ENCODE results near the gene NGEF.

Gene NGEF

DNA sequence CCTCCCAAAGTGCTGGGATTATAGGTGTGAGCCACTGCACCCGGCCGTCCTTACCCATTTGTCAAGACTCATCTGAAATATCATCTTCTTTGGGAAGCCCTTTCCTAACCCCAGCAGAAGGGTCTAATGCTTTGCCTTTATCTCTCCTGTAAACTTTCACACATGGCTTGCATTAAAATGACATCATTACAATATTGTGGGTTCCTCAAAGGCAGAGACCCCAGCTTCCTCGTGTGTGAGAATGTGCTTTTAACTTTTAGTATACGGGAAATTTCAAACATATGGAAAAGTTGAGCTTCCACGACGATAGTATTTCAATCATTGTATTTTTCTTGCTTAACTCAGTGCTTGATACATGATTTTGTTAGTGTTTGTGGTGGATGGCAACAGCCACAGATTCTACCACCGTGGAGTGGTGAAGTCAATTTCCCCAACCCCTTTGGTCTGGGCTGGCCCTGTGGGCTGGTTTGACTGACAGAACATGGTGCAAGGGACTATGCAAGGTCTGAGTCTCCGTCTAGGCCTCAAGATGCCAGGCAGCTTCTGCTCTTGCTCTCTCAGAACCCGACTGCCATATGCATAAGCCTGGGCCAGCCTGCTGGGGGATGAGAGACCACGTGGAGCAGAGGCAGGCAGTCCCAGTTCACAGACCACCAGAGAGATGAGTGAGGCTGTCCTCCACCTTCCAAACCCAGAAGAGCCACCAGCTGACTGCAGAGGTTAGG is 39.9 kb downstream of the NGEF start:
- DNase-seq (ENCODE audit: low read depth in 1 of 2, low spot score in 1 of 2) = no peak

DNA sequence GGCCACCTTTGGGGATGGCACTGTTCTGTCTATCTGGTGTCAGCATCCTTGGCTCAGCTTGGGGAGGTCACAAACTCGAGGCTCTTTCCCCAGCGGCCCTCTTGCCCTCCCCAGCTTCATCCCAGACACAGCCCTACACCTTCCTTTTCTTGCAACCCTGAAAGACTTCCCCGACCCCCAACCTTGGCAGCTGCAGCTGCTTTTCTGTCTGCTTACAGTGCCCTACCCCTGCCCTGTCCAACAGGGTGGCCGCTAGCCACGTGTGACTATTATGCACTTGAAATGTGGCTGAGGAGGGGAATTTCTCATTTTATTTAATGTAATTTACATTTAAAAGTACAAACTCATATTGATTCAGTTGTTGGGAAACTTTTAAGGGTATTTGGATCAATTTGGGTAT is 41.3 kb downstream of the NGEF start:
- DNase-seq (ENCODE audit: low read depth in 1 of 2, low spot score in 1 of 2) = no peak

DNA sequence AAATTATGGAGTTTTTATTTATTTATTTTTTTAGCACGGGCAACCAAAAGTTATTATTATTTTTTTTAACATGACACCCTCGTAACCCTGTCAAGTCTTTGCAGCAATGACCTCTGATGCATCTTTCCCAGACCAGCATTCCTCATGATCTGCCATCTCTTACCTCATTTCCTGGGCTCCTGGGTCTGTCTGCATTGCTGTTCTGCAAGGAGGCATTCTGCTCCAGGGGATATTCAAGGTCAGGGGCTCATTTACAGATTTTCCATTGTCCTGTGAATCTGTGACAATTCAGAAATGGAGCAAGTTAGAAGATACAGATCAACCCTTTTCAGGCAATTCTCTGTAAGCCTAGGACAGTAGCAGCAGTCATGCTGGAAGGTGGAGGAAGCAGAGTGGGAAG is 43.0 kb downstream of the NGEF start:
- DNase-seq (ENCODE audit: low read depth in 1 of 2, low spot score in 1 of 2) = no peak

DNA sequence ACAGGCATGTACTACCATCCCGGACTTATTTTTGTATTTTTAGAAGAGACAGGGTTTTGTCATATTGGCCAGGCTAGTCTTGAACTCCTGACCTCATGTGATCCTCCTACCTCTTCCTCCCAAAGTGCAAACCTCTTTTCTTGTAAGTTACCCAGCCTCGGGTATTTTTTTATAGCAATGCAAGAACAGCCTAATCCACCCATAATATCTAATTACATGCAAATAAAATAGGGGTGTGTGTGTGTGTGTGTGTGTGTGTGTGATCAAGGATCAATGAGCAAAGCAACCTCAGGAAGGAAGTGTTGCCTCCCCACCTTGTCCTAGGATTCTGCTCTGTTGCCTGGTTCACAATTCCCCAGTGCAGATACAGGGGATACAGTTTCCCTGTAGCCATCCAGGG is 45.6 kb downstream of the NGEF start:
- no peak for DNase-seq (ENCODE audit: low read depth in 1 of 2, low spot score in 1 of 2)

DNA sequence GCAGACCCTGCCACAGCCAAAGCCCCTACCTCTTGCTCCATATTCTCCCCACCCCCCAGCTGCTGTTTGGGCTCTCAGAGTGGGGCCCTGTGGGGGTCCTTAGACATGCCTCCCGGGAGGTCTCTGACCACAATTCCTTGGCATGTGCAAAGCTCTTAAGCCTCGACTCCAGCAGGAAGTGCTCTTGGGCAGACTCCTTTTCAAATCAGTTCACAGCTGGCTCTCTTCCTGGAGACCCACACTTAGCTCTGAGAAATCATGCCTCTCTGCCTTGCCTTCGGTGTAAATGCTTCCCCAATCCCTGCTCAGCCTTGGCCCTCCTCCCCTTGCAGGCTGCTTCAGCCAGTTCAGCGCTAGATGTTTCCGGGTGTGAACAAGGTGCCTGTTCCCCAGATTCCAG is 46.9 kb downstream of the NGEF start:
- DNase-seq (ENCODE audit: low read depth in 1 of 2, low spot score in 1 of 2) = no peak

DNA sequence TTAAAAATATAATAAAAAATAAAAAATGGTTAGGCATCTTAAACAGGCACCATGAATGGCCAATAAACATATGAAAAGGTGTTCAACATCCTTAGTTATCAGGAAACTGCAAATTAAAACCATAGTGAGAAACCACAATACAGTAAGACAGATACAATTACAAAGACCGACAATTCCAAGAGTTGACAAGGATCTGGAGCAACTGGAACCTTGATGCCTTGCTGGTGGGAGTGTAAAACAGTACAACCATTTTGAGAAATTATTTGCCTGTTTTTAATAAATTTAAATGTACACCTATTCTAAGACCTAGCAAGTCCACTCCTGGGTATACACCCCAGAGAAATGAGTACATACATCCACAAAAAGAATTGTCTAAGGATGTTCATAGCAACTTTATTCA is 49.1 kb downstream of the NGEF start:
- no peak for DNase-seq (ENCODE audit: low read depth in 1 of 2, low spot score in 1 of 2)

DNA sequence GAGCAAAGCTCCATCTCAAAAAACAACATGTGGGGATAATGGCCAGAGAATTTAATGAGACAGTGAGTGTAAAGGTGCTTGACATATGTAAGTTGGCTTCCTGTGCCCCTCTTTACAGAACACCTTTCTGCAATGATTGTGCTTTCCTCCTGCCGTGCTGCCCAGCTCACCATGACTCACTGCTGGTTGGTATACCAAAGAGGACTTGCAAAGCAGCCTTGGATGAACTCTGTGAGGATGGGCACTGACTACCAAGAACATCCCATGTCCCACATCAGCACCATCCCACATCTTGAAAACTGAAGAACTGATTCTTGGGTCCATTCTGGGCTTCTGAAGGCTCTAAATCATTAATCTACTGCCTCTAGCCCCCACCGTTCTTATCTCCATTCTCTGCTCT is 52.2 kb downstream of the NGEF start:
- DNase-seq (ENCODE audit: low read depth in 1 of 2, low spot score in 1 of 2) = no peak

DNA sequence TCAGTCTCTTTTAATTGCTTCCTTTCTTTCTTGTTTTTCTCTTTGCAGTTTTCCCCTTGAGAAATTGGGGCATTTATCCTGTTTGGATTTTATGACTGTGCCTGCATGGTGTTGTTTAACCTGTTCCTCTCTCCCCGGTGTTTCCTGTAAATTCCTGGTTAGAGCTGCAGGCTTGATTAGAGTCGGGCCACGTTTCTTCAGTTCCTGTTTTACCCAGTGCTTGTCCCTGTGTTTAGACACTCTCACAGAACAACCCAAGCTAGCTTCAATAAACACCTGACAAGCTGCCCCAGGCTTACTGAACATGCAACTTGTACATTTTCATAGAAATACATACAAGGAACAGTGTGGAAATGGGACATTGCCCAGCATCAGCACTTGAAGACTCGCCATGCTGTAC is 53.9 kb downstream of the NGEF start:
- no peak for DNase-seq (ENCODE audit: low read depth in 1 of 2, low spot score in 1 of 2)

DNA sequence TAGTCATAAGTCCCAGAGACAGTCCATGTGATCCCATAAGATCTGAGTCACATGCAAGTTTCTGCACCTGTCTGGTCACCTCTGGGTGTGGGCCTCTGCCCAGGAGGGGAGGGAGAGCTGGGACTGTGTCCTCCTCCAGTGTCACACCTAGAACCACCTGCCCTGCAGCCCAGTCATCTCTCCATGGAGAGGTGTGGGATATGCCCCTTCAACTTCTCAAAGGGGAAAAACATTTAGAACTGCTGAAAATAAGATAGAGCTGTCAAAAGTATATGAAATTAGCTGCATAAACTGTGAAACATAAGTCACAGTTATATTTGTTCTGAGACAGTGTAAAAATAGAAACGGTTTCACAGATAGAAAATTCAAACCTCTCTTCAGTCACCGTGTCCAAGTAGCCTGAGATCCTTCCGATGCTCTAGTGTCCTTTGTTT is 55.4 kb downstream of the NGEF start:
- DNase-seq (ENCODE audit: low read depth in 1 of 2, low spot score in 1 of 2) = no peak

DNA sequence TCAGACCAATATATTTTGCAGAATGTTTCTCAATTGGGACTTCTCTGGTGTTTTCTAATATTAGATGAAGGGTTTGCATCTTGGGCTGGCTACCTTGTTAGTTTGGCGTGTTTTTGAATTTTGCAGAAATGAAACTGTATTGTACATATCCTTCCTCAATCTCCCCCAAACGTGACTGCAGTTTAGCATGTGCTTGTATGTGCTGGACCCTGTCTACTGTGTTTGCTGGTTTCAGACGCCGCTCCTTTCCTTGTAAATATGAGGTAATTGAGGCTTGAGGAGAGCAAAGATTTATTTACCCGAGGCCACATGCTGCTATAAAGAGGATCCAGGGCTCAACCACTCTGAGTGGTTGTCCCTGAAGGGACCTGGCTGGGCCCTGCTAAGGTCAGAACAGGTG is 57.2 kb downstream of the NGEF start:
- no peak for DNase-seq (ENCODE audit: low read depth in 1 of 2, low spot score in 1 of 2)

DNA sequence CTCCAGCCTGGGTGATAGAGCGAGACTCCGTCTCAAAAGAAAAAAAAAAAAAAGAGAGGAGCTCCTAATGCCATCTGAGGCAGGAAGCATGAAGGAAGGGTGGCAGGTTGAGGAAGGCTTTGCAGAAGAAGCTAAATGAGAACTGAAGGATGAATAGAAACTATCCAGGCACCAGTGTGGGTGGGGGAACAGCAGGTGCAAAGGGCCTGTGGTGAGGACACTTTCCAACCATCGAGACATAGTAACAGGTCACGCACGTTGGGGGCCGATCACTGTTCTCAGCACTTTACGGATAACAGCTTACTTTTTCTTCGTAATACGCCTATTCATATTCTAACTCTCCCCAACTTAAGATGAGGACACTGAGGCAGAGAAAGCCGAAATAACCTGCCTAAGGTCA is 58.4 kb downstream of the NGEF start:
- no peak for DNase-seq (ENCODE audit: low read depth in 1 of 2, low spot score in 1 of 2)

DNA sequence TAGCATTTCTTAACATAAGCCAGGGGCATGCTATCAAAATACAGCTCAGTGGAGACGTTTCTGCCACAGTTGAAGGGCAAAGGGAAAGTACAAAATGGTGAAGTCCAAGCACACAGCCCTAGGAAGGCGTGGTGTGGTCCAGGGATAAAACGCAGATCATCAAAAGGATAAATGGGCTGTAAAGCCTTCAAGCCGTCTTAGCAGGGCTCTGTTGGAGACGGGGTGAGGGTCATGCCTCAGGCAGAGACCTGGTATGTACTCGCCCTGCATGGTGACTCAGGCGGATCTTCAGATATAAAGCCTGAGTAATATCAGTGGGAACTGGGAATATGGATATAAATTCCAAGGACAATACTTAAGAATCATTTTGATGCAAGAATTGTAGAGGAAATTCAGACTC is 61.2 kb downstream of the NGEF start:
- DNase-seq (ENCODE audit: low read depth in 1 of 2, low spot score in 1 of 2) = no peak

DNA sequence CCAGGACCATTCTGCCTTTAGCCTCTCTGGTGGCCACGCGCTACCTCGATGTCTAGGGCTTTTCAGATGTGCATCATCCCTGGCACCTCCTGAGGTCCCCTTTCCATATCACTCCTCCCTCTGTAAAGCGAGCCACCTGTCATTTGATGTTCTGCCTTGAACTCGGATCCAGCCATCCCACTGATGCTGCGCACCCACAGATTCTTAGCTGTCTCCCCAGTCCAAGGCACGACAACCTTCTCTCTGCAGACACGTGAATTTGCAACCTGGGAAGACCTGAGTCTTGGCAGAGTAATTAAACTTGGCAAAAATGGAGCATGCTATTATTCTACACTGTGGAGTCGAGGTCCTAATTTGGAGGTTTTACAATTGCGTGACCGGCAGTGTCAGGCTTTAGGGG is 61.9 kb downstream of the NGEF start:
- no peak for DNase-seq (ENCODE audit: low read depth in 1 of 2, low spot score in 1 of 2)

DNA sequence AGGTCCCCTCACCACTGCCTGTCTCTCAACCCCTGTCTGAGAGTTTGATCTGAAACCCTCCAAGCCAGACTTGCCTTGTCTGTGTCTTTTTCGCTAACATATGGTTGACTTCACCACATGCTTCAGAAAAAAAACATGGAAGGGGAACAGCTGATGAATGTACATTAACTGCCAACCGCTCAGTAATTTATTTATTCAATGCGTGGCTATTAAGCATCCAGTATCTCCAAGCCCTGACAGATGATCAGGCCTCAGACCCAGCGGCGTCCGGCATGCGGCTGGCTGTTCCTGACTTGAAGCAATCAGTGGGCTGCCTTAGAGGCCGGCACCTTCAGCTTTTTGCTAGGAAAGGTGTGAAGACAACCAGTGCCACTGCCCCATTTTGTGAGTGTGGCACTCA is 62.3 kb downstream of the NGEF start:
- no peak for DNase-seq (ENCODE audit: low read depth in 1 of 2, low spot score in 1 of 2)

DNA sequence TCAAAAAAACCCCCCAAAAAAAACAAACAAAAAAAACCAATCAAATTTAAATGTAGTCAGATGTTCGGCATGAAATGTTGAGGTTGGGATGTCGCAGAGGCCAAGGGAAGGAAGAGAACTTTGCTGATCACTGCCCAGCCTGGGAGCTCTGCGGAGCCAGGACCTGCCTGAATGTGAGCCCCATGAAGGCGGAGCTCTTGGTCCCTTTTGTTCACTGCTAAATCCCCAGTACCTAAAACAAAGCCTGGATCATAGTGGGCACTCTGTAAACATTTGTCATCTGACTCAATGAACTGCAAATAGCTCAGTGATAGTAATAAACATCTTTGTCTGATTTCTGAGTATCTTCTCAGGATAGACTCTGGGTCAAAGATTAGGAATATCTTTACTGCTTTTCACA is 64.0 kb downstream of the NGEF start:
- DNase-seq (ENCODE audit: low read depth in 1 of 2, low spot score in 1 of 2) = no peak

DNA sequence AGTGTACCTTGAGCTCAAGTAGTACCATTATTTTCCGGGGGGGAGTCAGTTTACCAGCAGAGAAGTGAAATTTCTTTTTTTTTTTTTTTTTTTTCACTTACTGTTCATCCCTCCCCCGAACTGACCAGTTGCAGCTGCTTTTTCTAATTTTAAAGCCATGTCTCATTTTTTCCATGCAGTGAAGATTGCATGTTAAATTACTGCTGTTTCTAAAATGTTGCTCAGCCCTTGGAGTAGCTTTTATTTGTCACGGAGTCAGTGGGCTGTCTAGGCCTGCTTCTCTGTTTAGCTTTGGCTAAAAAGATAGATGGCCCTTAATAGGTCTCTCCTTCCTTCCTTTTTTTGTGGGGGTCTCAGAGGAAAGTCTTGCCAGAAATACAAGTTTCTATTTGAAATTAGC is 70.2 kb downstream of the NGEF start:
- DNase-seq (ENCODE audit: low read depth in 1 of 2, low spot score in 1 of 2) = no peak

DNA sequence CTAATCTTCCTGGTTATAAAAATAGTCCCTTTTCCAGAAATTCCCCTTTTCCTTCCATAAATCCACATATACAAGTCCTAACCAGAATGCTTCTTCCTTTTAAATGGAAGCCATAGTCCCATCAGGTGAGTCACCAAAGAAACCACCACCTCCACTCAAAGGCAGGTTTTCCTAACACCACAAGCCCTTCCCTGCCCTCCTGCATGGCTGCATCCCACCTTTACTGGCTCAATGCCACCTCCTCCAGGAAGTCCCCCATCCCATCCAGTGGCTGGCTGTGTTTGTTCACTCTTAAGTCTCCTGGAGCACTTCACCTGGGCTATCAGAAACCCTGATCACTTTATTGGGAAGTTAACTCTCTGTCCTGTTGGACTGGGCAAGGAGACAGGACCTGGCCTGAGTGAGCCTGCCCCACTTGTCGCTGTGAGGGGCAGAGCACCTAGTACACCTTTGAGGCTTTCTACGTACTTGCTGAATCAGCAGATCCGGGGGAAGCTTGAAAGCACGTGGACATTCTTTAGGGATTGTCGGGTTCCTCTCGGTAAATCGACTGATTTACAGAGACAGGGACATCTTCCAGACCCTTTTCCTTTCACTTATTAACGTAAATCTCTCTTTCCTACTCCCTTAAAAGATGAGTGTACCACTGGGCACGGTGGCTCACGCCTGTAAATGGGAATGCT is 71.0 kb downstream of the NGEF start:
- DNase-seq (ENCODE audit: low read depth in 1 of 2, low spot score in 1 of 2) = no peak

DNA sequence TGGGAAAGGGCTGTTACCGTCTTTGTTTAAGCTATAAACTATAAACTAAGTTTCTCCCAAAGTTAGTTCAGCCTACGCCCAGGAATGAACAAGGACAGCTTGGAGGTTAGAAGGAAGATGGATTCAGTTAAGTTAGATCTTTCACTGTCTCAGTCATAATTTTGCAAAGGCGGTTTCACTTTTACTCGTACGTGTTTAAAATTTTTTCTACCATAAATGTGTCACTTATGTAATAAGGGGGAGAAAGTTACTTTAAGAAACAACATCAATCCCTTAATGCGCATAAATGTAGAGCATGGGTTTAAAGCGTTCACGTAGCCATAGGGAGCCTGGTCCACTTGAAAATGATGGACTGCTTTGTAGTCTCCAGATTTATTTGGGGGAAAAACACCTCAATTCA is 71.7 kb downstream of the NGEF start:
- DNase-seq (ENCODE audit: low read depth in 1 of 2, low spot score in 1 of 2) = no peak

DNA sequence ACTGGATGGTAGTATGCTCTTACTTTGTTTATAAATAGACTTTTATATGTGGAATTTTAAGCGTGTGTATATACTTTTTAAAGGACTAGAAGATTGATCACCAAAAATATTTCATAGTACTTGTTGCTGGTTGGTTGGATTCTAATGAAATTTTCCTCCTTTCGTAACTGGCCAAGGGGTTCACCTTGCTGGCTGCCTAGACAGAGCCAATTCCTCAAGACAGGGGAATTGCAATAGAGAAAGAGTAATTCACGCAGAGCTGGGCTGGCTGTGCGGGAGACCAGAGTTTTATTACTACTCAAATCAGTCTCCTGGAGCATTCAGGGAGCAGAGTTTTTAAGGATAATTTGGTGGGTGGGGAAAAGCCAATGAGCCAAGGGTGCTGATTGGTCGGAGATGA is 72.3 kb downstream of the NGEF start:
- no peak for DNase-seq (ENCODE audit: low read depth in 1 of 2, low spot score in 1 of 2)

DNA sequence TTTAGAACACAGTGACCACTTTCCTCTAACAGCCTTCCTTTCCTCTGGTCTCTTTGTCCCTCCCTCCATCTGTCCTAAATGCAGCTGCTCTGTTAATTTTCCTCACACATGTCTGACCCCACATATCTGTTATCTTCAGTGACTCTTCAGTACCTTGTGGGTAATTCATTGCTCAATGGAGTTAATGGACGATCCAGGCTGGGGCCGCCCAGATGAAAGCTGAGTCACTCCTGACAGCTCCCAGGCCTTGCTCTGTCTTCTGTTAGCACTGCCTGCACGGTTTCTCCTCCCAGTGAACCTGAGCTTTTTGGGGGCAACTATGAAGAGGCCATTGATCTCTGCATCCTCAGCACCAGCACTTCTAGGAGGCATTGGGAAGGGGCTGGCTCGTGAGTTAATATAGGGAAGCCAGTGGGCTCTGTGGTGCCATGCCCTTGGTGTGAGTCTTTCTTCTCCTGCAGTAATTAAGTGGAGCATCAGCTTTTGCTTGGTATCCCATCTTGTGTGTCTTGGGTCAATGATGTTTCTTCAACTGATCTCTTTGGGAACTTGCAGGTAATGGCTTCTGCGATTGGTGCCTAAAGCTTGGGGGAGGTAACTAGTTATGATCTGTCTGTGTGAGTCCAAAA is 75.7 kb downstream of the NGEF start:
- no peak for DNase-seq (ENCODE audit: low read depth in 1 of 2, low spot score in 1 of 2)

DNA sequence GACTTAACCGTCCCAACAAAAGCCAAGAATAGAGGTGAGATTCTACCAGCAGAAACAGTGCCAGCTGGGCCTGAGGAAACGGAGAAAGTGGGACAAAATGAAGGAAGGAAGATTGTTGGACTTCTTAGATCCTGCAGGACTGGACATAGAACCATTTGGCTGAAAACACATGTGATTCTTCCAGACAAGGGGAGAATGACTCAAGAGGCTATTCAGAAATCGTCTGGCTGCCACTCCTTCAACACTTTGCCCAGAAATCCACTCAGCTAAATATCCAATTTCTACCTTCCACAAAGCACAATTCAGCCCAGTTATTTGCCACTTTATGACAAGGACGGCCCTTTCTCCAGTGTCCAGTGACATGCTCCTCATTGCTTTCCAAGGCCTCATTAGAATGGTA is 81.4 kb downstream of the NGEF start:
- DNase-seq (ENCODE audit: low read depth in 1 of 2, low spot score in 1 of 2) = no peak

DNA sequence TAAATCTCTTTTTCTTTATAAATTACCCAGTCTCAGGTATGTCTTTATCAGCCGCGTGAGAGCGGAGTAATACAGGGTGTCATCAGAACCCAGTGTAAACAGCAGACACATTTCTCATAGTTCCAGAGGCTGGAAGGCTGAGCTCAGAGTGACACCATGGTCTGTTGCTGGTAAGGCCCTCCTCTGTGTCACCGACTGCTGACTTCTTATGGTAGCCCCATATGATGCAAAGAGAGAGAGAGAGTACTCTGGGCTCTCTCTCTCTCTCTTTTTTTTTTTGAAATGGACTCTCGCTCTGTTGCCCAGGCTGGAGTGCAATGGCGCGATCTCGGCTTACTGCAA is 83.0 kb downstream of the NGEF start:
- DNase-seq (ENCODE audit: low read depth in 1 of 2, low spot score in 1 of 2) = no peak

Measured in stimulated activated CD4-positive, alpha-beta T cell treated with anti-CD3 and anti-CD28 coated beads, Interleukin-15, amount 100 ng/mL, for 1 hour (primary cell).